Jurkat, Clone E6-1 (cell line): ENCODE measurements around the gene RNF175.
"Not testable (repeated sequence)": the region's sequence is repeated elsewhere in the genome, so short reads cannot be mapped to it uniquely, and the experiment has no call there.

Experiments
- DNase-seq: peaks from one replicate; pipeline ENCODE4 v3.0.0-alpha.2; 2011; ENCODE audit warnings: low read depth, low spot score
- H3K4me3 ChIP-seq: 2 replicates; pipeline ENCODE4 v1.5.1; 2011; ENCODE audit warnings: mild to moderate bottlenecking, low read length, control low read depth, moderate library complexity

Gene RNF175

DNA sequence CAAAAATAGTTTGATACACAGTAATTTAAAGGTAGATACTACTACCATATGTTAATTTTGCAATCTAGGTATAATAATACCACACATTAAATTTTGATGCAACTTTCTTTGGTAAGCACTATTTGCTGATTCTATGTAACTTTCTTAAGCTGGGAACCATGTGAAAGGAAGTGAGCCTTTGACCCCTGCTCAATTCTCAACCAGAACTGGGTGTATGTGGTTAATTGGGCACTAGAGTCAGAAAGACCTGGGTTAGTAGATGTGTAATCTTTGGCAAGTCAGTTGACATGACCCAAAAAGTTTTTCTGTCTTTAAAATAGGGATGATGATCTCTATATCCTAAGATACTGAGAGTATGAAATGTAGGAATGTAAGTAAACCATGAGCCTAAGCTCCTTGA, 53.3 kb downstream of the RNF175 start:
- no peak overlapping the region for H3K4me3 ChIP-seq
- DNase-seq: no peak

DNA sequence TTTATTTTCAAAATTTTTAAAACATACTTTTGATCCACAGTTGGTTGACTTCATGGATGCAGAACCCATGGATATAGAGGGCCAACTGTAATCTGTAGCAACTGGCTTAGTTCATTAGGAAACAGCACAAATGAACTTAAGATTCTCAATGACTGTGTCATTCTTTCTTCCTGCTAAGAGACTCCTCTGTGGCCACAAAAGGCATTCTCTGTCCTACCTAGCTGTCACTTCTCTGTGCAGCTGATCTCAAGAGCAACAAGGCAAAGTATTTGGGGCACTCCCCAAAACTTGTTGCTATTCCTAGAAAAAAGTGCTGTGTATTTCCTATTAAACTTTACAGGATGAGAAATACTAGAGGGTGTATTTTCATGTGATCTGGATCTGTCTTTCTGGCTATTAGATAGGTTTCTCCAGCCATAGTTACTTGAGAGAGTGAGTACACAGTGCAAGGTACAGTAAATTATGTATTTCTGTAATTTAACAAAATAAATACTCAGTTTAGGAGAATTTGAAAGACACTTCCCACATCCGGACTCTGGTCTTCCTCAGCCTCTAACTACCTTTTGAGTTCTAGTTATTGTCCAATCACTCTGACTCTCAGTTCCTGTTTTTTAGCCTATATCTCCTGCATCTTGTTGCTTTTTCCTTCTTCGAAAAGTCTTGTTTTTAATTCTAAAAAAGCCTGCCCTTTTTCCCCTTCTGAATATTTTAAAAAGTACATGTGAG, 53.9 kb downstream of the RNF175 start:
- H3K4me3 ChIP-seq: no peak overlapping the region
- DNase-seq: no peak

DNA sequence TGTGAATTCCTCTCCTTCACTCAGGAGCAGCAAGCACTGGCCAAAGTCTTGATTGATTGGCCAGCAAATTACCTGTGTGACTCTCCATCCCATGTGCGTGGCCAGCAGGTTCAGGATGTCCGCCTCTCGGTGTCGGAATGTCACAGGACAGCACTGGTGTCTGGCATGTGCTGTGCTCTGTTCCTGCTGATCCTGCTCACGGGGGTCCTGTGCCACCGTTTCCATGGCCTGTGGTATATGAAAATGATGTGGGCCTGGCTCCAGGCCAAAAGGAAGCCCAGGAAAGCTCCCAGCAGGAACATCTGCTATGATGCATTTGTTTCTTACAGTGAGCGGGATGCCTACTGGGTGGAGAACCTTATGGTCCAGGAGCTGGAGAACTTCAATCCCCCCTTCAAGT, 55.3 kb downstream of the RNF175 start:
- no peak for DNase-seq
- no peak overlapping the region for H3K4me3 ChIP-seq

DNA sequence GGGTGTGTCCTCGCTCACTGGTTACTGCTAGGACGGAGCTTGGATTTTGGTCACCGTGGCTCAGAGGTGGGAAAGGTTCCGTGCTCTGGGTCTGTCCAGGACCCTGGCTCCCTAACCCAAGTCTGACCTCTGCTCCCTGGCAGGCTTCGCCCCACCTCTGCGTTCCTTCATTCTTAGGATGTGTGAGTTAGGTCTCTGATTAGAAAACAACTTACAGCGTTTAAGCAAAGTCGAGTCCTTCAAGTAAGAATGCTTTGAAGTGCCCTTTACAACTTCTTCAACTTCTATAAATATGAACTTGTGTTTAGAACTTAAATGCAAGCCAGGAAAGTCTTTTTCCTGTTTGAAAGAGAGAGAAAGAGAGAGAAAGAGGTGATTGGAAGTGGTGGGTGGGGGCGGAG, 74.9 kb downstream of the RNF175 start:
- DNase-seq: no peak
- no peak overlapping the region for H3K4me3 ChIP-seq

- H3K4me3 ChIP-seq: no peak within 1 kb of the TSS
- no peak for DNase-seq
Measured at GRCh38 chr4:153684182-153684970, 75.4 kb downstream of the RNF175 start, which contains the start of gene TLR2. TLR2 (plus strand) TSS chr4:153684280; CDS start chr4:153702908, 18,628 bp downstream.

- H3K4me3 ChIP-seq: no peak overlapping the region
- no peak for DNase-seq
Measured at GRCh38 chr4:153683763-153684181, 76.1 kb downstream of the RNF175 start.

GRCh38 chr4:153679486-153679885, 80.3 kb downstream of the RNF175 start:
- no peak overlapping the region for H3K4me3 ChIP-seq
- DNase-seq: no peak

DNA sequence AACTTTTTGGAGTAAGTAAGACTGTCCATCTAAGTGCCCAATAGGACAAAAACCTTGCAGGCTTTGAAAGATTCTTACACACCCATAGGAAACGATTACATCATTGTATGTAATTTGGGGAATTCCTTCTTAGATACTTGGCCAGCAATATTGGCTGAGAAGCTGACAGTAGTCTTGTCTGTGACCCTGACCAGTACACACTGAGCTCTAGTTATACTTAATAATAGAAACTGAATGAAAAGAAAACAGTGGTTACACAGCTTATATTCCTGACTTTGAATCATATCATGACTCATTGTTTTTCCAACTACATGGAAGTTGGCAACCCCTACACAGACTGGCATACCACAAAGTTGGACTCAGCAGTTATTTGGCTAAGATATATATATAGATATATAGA, 82.8 kb downstream of the RNF175 start:
- DNase-seq: no peak
- no peak overlapping the region for H3K4me3 ChIP-seq

- H3K4me3 ChIP-seq: no peak overlapping the region
- DNase-seq: no peak
Measured at GRCh38 chr4:153676486-153676885, 83.3 kb downstream of the RNF175 start.

DNA sequence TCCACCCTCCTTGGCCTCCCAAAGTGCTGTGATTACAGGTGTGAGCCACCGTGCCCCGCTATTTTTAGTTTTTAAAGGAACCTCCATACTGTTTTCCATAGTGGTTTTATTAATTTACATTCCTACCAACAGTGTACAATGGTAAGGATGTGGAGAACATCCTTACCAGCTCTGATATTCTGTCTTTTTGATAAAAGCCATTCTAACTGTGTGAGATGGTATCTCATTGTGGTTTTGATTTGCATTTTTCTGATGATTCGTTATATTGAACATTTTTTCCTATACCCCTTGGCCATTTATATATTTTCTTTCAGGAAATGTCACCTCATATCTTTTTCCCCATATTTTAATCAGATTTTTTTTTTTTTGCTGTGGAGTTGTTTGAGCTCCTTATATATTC, 90.0 kb downstream of the RNF175 start:
- H3K4me3 ChIP-seq: no peak overlapping the region
- no peak for DNase-seq

GRCh38 chr4:153668647-153669046, 91.2 kb downstream of the RNF175 start:
- DNase-seq: no peak
- no peak overlapping the region for H3K4me3 ChIP-seq

DNA sequence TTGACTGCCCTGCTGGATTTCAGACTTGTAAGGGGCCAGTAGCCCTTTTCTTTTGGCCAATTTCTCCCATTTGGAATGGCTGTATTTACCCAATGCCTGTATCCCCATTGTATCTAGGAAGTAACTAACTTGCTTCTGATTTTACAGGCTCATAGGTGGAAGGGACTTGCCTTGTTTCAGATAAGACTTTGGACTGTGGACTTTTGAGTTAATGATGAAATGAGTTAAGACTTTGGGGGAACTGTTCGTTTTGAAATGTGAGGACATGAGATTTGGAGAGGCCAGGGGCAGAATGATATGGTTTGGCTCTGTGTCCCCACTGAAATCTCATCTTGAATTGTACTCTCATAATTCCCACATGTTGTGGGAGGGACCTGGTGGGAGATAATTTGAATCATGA, 93.3 kb downstream of the RNF175 start:
- H3K4me3 ChIP-seq, DNase-seq: not testable (repeated sequence)

DNA sequence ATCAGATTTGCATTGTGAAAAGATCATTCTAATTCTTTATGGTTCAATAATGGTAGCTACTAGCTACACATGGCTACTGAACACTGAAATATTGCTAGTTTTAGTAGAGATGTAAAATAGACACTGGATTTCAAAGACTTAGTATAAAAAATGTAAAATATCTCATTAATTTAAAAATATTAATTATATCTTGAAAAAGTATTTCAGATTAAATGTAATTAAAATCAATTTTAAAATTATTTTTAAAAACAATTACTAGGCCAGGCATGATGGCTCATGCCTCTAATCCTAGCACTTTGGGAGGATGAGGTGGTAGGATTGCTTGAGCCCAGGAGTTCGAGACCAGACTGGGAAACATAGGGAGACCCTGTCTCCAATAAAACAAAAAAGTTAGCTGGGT, 96.2 kb downstream of the RNF175 start:
- no peak for DNase-seq
- no peak overlapping the region for H3K4me3 ChIP-seq

GRCh38 chr4:153661908-153662307, 97.9 kb downstream of the RNF175 start:
- H3K4me3 ChIP-seq: no peak overlapping the region
- no peak for DNase-seq

- no peak overlapping the region for H3K4me3 ChIP-seq
- no peak for DNase-seq
Measured at GRCh38 chr4:153661215-153661822, 98.5 kb downstream of the RNF175 start.
